Tongue (tissue), 2 donors: ENCODE results near the gene CCDC102A. TPM values are rescaled to one million over a fixed set of nuclear protein-coding genes. Genes with fewer than 3 reads are reported as not detected.
"Not testable (repeated sequence)": the region's sequence is repeated elsewhere in the genome, so short reads cannot be mapped to it uniquely, and the experiment has no call there.

Source experiments
- DNase-seq: peaks from one replicate; pipeline ENCODE4 v3.0.0-alpha.2; 2015
- total RNA-seq: library from RNA; depleted of rRNA; stranded (reverse); fragments of >200 nt; gene quantifications from one replicate; pipeline ENCODE4 v1.2.3, GENCODE V29; 2014

CCDC102A gene
- total RNA-seq: 17.5 TPM

DNA sequence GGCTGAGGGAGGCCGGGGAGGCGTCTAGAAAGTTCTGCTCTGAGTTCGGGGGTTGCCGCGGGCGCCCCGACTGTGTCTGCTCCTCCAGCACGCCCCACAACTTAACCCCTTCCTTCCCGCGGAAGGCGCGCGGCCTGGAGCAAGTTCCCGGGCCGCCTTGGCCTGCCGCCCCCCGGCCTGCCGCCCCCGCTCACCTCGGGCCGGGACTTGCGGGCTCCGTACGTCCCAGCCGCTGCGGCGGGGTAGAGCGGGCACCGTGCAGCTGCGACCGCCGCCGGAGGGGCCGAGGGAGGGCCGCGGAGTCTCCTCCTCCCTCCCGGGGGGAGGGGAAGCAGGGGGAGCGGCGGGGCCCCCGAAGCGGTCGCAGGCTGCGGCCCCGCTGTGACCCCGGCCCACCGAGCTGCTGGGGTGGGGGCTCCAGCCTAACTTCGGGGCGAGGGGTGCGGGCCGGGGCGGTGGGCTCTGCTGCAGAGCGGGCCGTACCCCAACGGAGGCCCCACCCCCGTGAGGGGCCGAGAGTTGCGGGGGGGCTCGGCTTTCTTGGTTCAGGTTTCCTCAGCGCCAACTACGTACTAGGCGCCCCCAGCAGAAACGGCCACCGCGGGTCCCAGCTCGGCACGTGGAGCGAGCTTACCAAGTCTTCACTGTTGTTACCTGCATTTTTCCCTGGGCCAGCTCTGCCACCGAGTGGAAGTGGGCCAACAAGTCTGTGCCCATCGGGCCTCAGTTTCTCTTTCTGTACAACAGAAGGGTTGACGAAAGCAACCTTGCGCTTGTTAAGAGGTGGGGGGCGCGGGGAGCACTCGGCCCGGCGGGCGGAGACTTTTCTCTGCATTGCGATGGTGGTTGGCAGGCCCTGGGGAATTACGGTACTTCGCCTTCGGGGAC lies at the start of gene CCDC102A:
Gene CCDC102A (minus strand): TSS at position 266 of the 888 bp plus-strand sequence. CDS start 7,394 bp downstream, outside the sequence.
- DNase-seq: no peak

DNA sequence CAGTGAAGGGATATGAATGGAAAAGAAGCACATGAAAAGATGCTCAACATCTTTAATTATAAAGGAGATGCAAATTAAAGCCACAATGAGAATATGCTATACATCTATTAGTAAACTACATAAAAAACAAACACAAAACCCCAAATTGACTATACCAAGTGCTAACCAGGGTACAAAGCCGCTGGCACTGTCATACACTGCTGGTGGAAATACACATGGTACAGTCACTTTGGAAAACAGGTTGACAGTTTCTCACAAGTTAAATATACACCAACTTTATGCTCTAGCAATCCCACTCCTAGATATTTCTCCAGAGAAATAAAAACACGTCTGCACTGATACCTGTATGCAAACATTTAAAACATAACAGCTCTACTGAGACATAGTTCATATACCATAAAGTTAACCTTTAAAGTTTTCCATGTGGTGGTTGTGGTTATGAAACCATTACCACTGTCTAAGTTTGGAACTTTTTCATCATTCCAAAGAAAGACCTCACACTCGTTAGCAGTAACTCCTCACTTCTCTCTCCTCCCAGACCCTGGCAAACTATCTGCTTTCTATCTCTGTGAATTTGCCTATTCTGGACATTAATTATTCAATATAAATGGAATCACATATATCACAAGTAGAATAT lies 48.8 kb upstream of the CCDC102A start:
- no peak for DNase-seq

DNA sequence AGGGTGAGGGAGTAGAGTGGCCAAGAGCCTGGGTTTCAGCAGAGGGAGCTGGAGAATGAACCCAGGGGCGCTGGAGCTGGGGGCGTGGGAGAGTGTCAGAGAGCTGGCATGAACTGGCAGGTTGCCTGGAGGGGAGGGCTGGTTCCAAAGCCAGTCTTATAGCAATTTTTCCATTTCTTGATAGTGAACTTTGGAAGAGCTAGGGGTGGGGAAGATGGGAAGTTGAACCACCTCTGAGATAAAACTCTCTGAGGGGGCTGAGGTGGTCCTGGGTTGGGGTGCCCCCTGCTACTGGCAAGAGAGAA lies 42.9 kb upstream of the CCDC102A start:
- DNase-seq: no peak

GRCh38 chr16:57578521-57579360 lies 42.4 kb upstream of the CCDC102A start:
- DNase-seq: peak; percentile 48

DNA sequence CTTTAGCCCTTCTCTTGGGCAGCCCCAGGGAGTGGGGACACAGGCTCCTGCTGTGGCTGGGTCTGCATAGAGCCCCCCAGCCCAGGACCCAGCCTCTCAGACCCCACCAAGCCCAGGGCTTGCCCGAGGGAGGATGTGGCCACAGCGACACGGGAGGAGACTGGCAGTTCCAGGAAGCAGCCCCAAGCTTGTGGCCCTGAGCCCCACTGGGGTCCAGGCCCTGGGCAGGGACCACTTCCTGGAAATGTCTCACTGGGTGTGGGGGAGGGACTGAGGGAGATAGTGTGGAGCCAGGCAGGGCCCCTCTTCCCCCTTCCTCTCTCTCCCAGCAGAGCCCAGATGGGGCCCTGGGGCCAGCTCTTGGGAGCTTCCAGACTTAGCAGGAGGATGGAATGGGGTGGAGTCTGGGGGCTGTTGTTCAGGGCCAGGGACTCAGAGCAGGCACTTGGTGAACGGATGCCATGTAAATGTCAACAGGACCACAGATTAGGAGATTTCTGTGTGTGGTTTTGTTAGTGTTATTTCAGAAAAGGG lies 41.4 kb upstream of the CCDC102A start:
- no peak for DNase-seq

GRCh38 chr16:57577214-57577613 lies 40.8 kb upstream of the CCDC102A start:
- no peak for DNase-seq

DNA sequence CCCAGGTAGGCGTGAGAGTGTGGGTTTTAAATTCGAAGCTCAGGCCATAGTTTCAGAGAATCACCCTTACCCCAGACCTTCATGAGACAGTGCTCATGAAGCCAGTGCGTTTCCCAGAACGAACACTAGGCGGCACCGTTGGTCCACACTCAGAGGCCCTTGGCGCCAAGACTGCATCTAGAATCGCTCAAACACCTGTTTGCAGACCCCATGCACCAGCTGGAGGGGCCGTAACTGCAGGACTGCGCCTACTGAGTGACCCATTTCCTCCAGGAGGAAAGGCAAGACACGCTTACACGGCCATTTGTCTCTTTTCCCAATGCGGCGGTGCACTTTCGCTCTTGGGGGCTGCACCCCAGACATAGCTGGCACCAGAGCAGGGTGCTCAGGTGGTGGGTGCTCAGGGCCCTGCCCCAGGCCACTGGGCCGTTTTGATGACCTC lies 40.1 kb upstream of the CCDC102A start:
- DNase-seq: peak; percentile 90

DNA sequence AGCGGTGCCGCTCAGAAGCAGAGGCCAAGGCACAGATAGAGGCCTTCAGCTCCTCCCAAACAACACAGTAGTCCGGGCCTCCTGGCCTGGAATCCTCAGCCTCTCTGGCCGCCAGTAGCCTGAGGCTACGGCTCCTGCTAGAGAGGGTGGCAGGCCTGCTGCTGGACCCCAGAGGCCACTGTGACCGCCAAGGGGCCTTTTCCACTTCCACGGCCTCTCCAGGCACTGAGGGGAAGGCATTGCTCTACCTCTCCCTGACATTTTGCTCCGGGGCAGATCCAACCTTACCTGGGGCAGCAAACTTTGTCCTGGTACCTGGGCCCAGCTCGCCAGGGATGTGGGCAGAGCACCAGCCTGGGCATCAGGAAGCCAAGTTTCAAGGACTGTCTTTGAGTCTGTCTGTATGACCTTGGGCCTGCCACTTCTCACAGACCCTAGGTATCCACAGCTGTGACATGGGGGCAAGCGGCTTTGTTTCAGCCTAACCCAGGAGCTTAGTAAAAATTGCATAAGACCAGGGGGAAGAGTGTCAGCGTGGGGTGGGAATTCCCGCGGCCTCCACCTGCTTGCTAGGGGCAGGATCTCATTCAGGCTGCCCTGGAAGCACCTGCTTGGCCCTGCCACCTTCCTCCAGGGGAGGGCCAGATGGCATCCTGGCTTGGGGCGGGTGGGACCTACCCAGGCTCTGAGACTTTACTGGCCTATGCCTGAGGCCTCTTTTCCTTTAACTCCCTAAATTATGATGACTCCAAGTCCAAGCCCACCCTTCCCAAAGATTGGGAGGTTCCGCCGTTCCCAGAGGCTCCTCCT lies 39.3 kb upstream of the CCDC102A start:
- no peak for DNase-seq

GRCh38 chr16:57574646-57575467 lies 38.5 kb upstream of the CCDC102A start:
- no peak for DNase-seq

GRCh38 chr16:57574086-57574485 lies 37.7 kb upstream of the CCDC102A start:
- DNase-seq: no peak

- no peak for DNase-seq
These were observed 36.8 kb upstream of the CCDC102A start for GRCh38 chr16:57572978-57573728.

- no peak for DNase-seq
These were observed 34.7 kb upstream of the CCDC102A start for GRCh38 chr16:57571098-57571497.

- no peak for DNase-seq
These were observed 34.1 kb upstream of the CCDC102A start for GRCh38 chr16:57570301-57571070.

- no peak for DNase-seq
These were observed 33.1 kb upstream of the CCDC102A start for GRCh38 chr16:57569306-57569946.

- DNase-seq: not testable (repeated sequence)
These were observed 32.4 kb upstream of the CCDC102A start for GRCh38 chr16:57568772-57569171.

- DNase-seq: no peak
These were observed 31.9 kb upstream of the CCDC102A start for GRCh38 chr16:57568173-57568678.

- no peak for DNase-seq
These were observed 31.3 kb upstream of the CCDC102A start for GRCh38 chr16:57567691-57568090.

DNA sequence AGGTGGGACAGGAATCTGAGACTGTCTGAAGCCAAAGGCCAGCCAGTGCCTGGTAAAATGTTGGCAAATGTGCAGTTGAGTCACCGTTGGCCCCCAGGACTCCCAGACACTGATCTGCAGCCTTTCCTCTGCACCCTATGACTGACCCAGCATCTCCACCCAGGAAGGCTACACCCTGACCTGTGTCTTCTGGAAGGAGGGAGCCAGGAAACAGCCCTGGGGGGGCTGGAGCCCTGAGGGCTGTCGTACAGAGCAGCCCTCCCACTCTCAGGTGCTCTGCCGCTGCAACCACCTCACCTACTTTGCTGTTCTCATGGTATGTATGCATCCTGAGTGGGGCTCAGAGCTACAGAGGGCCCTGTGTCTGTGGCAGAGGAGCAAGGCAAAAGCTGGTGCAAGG lies 30.1 kb upstream of the CCDC102A start:
- DNase-seq: no peak
